HEK293 (cell line): Measurements from ENCODE around the gene COPS2.

Source experiments
- CTCF ChIA-PET: fragments of 350-600 bp; formaldehyde crosslinking; extraction: SDS; loops from one replicate; lab custom pipeline; 2021; ENCODE audit warnings: antibody characterized with exemption; lab: Yijun Ruan, JAX
- POLR2A ChIA-PET: fragments of 300-600 bp; formaldehyde crosslinking; extraction: SDS; loops from one replicate; lab custom pipeline; 2020; ENCODE audit warnings: antibody characterized with exemption, inconsistent platforms; lab: Yijun Ruan, JAX
- H3K27ac ChIP-seq: fragments of 200-500 bp; sonication (Bioruptor generic); 2 replicates; pipeline ENCODE4 v1.5.1; 2014; ENCODE audit warnings: low read depth, low read length, control low read depth, inconsistent platforms; ENCODE audit errors: extremely low read depth
- H3K36me3 ChIP-seq, 2 experiments: fragments of 200-500 bp in 1 of 2; sonication (Bioruptor generic) in 1 of 2; 1 replicate in 1 of 2; 2 replicates in 1 of 2; pipeline ENCODE4 v1.5.1; 2014 to 2017; ENCODE audit warnings: inconsistent platforms in 2 of 2, low read length in 2 of 2; ENCODE audit not compliant: control insufficient read depth in 2 of 2, insufficient read depth in 1 of 2
- H3K4me1 ChIP-seq: fragments of 200-500 bp; sonication (Bioruptor generic); 2 replicates; pipeline ENCODE4 v1.5.1; 2014; ENCODE audit warnings: mild to moderate bottlenecking, low read length, inconsistent platforms; ENCODE audit not compliant: control insufficient read depth, insufficient read depth
- H3K4me3 ChIP-seq: 2 replicates; pipeline ENCODE4 v1.5.1; 2011; ENCODE audit warnings: low read depth, mild to moderate bottlenecking, control low read depth, low read length, moderate library complexity
- H3K9me3 ChIP-seq: fragments of 200-500 bp; sonication (Bioruptor generic); 2 replicates; pipeline ENCODE4 v1.5.1; 2014; ENCODE audit warnings: low read depth, low read length, inconsistent platforms; ENCODE audit not compliant: control insufficient read depth, insufficient read depth
- AEBP2 ChIP-seq: fragments of 450-650 bp; formaldehyde crosslinking; IDR thresholded peaks from 2 replicates; pipeline ENCODE4 v1.5.1; 2016; ENCODE audit warnings: missing biosample characterization, missing genetic modification characterization, borderline replicate concordance
- GFI1B ChIP-seq: fragments of 450-650 bp; formaldehyde crosslinking; IDR thresholded peaks from 2 replicates; pipeline ENCODE4 v1.5.1; 2016; ENCODE audit warnings: missing biosample characterization, missing genetic modification characterization
- GLI2 ChIP-seq: fragments of 450-650 bp; formaldehyde crosslinking; IDR thresholded peaks from 2 replicates; pipeline ENCODE4; 2017; ENCODE audit warnings: missing biosample characterization, missing genetic modification characterization, low read depth, borderline replicate concordance
- GLIS1 ChIP-seq: fragments of 450-650 bp; formaldehyde crosslinking; IDR thresholded peaks from 2 replicates; pipeline ENCODE4 v1.5.1; 2016; ENCODE audit warnings: missing biosample characterization, missing genetic modification characterization
- HOXC10 ChIP-seq: sonication (generic); formaldehyde crosslinking; IDR thresholded peaks from 2 replicates; pipeline ENCODE4 v1.8.1; 2023; ENCODE audit warnings: mild to moderate bottlenecking, missing genetic modification reagents
- KLF1 ChIP-seq: fragments of 450-650 bp; formaldehyde crosslinking; IDR thresholded peaks from 2 replicates; pipeline ENCODE4 v1.5.1; 2016; ENCODE audit warnings: missing biosample characterization, missing genetic modification characterization
- KLF10 ChIP-seq: fragments of 450-650 bp; IDR thresholded peaks from 2 replicates; pipeline ENCODE4 v1.5.1; 2018; ENCODE audit warnings: missing biosample characterization, mild to moderate bottlenecking, missing genetic modification characterization
- OSR2 ChIP-seq: fragments of 450-650 bp; formaldehyde crosslinking; IDR thresholded peaks from 2 replicates; pipeline ENCODE4 v1.5.1; 2016; ENCODE audit warnings: missing biosample characterization, missing genetic modification characterization
- SALL2 ChIP-seq: fragments of 450-650 bp; formaldehyde crosslinking; IDR thresholded peaks from 2 replicates; pipeline ENCODE4 v1.5.0; 2017; ENCODE audit warnings: missing biosample characterization, mild to moderate bottlenecking, missing genetic modification characterization, borderline replicate concordance
- SP7 ChIP-seq: fragments of 450-650 bp; formaldehyde crosslinking; IDR thresholded peaks from 2 replicates; pipeline ENCODE4 v1.5.1; 2016; ENCODE audit warnings: missing biosample characterization, missing genetic modification characterization
- TCF7L2 ChIP-seq: IDR thresholded peaks from 2 replicates; pipeline ENCODE4 v1.6.1; 2011; ENCODE audit warnings: low read depth, mild to moderate bottlenecking, inconsistent platforms, low read length, moderate library complexity, borderline replicate concordance
- WT1 ChIP-seq: fragments of 450-650 bp; formaldehyde crosslinking; IDR thresholded peaks from 2 replicates; pipeline ENCODE4 v1.5.1; 2016; ENCODE audit warnings: missing biosample characterization, missing genetic modification characterization
- ZBTB7A ChIP-seq: fragments of 450-650 bp; formaldehyde crosslinking; IDR thresholded peaks from 2 replicates; pipeline ENCODE4 v1.5.1; 2016; ENCODE audit warnings: low read depth, missing biosample characterization, missing genetic modification characterization
- ZFHX2 ChIP-seq: fragments of 450-650 bp; formaldehyde crosslinking; conservative IDR thresholded peaks from 2 replicates; pipeline ENCODE4 v1.5.1; 2016; ENCODE audit warnings: missing biosample characterization, missing genetic modification characterization
- ZIC2 ChIP-seq: fragments of 450-650 bp; formaldehyde crosslinking; IDR thresholded peaks from 2 replicates; pipeline ENCODE4 v1.5.1; 2016; ENCODE audit warnings: missing biosample characterization, missing genetic modification characterization
- ZNF132 ChIP-seq: fragments of 450-650 bp; formaldehyde crosslinking; IDR thresholded peaks from 2 replicates; pipeline ENCODE4 v1.5.1; 2017; ENCODE audit warnings: missing biosample characterization, missing genetic modification characterization, borderline replicate concordance
- ZNF157 ChIP-seq: fragments of 450-650 bp; formaldehyde crosslinking; IDR thresholded peaks from 2 replicates; pipeline ENCODE4 v1.5.1; 2016; ENCODE audit warnings: missing biosample characterization, missing genetic modification characterization
- ZNF16 ChIP-seq: fragments of 450-650 bp; formaldehyde crosslinking; IDR thresholded peaks from 2 replicates; pipeline ENCODE4 v1.5.1; 2016; ENCODE audit warnings: low read depth, missing biosample characterization, missing genetic modification characterization
- ZNF19 ChIP-seq: fragments of 450-650 bp; formaldehyde crosslinking; IDR thresholded peaks from 2 replicates; pipeline ENCODE4; 2016; ENCODE audit warnings: missing biosample characterization, missing genetic modification characterization, low read depth
- ZNF221 ChIP-seq: fragments of 450-650 bp; formaldehyde crosslinking; IDR thresholded peaks from 2 replicates; pipeline ENCODE4 v1.5.1; 2017; ENCODE audit warnings: missing biosample characterization, missing genetic modification characterization, borderline replicate concordance
- ZNF248 ChIP-seq: fragments of 450-650 bp; formaldehyde crosslinking; IDR thresholded peaks from 2 replicates; pipeline ENCODE4 v1.5.1; 2017; ENCODE audit warnings: missing biosample characterization, missing genetic modification characterization
- ZNF324 ChIP-seq: fragments of 450-650 bp; formaldehyde crosslinking; IDR thresholded peaks from 2 replicates; pipeline ENCODE4 v1.5.1; 2016; ENCODE audit warnings: missing biosample characterization, missing genetic modification characterization
- ZNF366 ChIP-seq: fragments of 450-650 bp; formaldehyde crosslinking; conservative IDR thresholded peaks from 2 replicates; pipeline ENCODE4 v1.5.1; 2016; ENCODE audit warnings: missing biosample characterization, missing genetic modification characterization
- ZNF433 ChIP-seq: fragments of 450-650 bp; formaldehyde crosslinking; IDR thresholded peaks from 2 replicates; pipeline ENCODE4 v1.5.1; 2016; ENCODE audit warnings: missing biosample characterization, missing genetic modification characterization, low read depth
- ZNF596 ChIP-seq: fragments of 450-650 bp; IDR thresholded peaks from 2 replicates; pipeline ENCODE4 v1.5.0; 2018; ENCODE audit warnings: missing biosample characterization, mild to moderate bottlenecking, missing genetic modification characterization, moderate library complexity
- ZNF626 ChIP-seq: fragments of 450-650 bp; sonication (Bioruptor Pico); formaldehyde crosslinking; IDR thresholded peaks from 2 replicates; pipeline ENCODE4 v1.5.1; 2018; ENCODE audit warnings: missing biosample characterization, missing genetic modification characterization, inconsistent platforms
- ZNF747 ChIP-seq: fragments of 450-650 bp; formaldehyde crosslinking; IDR thresholded peaks from 2 replicates; pipeline ENCODE4 v1.5.1; 2016; ENCODE audit warnings: missing biosample characterization, missing genetic modification characterization
- ZNF830 ChIP-seq: fragments of 450-650 bp; IDR thresholded peaks from 2 replicates; pipeline ENCODE4 v1.5.0; 2018; ENCODE audit warnings: missing biosample characterization, missing genetic modification characterization, low read depth, mild to moderate bottlenecking, moderate library complexity
- ZNF843 ChIP-seq: fragments of 450-650 bp; formaldehyde crosslinking; IDR thresholded peaks from 2 replicates; pipeline ENCODE4 v1.5.1; 2016; ENCODE audit warnings: missing biosample characterization, missing genetic modification characterization
- TF ChIP-seq, protein P1 (sequence below): fragments of 450-650 bp; IDR thresholded peaks from 2 replicates; pipeline ENCODE4 v1.5.1; 2018; ENCODE audit warnings: missing biosample characterization, mild to moderate bottlenecking, missing genetic modification characterization
- TF ChIP-seq, protein P2 (sequence below): fragments of 450-650 bp; formaldehyde crosslinking; IDR thresholded peaks from 2 replicates; pipeline ENCODE4 v1.5.1; 2016; ENCODE audit warnings: missing biosample characterization, missing genetic modification characterization
- TF ChIP-seq, protein P3 (sequence below): fragments of 450-650 bp; formaldehyde crosslinking; IDR thresholded peaks from 2 replicates; pipeline ENCODE4 v1.5.1; 2016; ENCODE audit warnings: missing biosample characterization, missing genetic modification characterization

Gene COPS2

DNA sequence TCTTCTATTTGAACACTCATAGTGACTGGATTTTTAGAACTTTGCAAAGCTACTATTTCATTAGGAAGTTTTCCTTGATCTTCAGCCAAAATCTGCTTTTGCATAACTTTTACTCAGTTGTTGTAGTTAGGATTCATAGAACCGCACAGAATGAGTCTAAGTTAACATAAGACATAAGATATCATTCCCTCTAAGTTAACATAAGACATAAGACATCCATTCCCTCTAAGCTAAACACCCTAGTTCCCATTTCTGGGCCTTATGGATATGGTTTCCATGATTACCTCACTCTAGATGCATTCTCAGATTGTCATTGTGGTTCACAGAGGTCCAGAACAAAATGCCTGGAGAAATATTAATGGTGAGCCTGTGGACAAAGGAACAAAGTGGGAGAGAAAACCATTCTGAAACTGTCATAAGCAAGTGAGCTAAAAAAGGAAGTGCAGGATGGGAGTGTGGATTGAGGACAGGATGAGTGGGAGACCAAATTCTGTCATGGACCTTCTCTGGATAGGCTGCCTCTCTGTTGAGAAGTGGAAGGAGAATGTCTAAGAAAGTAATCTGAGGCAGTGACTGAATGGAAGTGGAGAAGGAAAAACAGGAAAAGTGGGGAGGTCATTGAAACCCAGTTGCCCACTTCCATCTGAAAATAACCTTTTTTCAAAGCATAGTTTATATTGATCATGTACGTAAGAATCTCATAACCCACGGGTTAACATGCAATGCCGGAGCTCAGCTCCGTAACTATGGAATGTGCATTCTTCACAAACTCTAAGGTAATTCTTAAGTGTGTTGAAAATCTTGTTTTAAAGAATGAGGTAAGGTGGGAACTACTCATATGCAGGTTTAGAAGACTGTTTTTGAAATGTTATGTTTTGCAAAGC, 71.8 kb downstream of the COPS2 start:
- ChIA-PET POLR2A (no interaction called here), CTCF (no interaction called here)
- H3K36me3 ChIP-seq, result no peaks in the 10 kb centered on the region
- 0 out of 2 replicates have a peak, but pooled peaks cover 3% of the 10 kb centered on the region for H3K4me1 ChIP-seq
- no peaks in the 10 kb centered on the region for H3K9me3 ChIP-seq
- no peak overlapping the region for H3K27ac ChIP-seq
- no peak for TF ChIP-seq ZIC2 (tag by site-specific recombination)
- TF ChIP-seq ZNF366 (tag by site-specific recombination), result no peak
- no peak for TF ChIP-seq TCF7L2
- TF ChIP-seq GFI1B (tag by site-specific recombination), result no peak
- TF ChIP-seq ZNF157, result no peak
- no peak for TF ChIP-seq WT1 (tag by site-specific recombination)
- TF ChIP-seq GLI2 (tag by site-specific recombination), result no peak
- no peak for TF ChIP-seq SP7 (tag by site-specific recombination)
- no peak for TF ChIP-seq OSR2
- no peak for TF ChIP-seq ZNF596 (tag by site-specific recombination)
- TF ChIP-seq ZBTB7A (tag by site-specific recombination), result no peak
- no peak for TF ChIP-seq ZNF132 (tag by site-specific recombination)
- no peak for TF ChIP-seq AEBP2 (tag by site-specific recombination)
- TF ChIP-seq ZNF747, result no peak
- no peak for TF ChIP-seq ZNF324 (tag by site-specific recombination)
- TF ChIP-seq ZNF843 (tag by site-specific recombination), result no peak
- no peak for TF ChIP-seq SALL2 (tag by site-specific recombination)
- TF ChIP-seq KLF1 (tag by site-specific recombination), result no peak
- TF ChIP-seq ZNF221 (tag by site-specific recombination), result no peak
- no peak for TF ChIP-seq ZNF16
- no peak overlapping the region for H3K4me3 ChIP-seq

DNA sequence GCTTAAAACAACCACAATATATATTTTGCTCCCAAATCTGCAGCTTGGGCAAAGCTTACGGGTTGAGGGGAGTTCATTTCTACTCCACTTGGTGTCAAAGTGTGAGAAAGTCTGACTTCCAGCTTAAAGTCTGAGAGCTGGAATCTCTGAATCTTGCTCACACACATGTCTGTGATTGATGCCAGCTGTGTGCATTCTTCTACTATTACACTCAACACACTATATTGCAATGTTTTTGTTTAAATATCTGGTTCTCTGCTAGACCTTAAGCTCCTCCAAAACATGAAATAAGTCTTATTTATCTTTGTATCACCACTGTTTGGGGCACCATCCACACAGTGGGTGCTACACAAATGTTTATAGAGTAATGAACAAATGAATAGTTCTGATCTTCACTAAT, 72.4 kb downstream of the COPS2 start:
- CTCF ChIA-PET, result no interaction called here
- Histone ChIP-seq H3K36me3 (no peaks in the 10 kb centered on the region), H3K27ac (no peak overlapping the region), H3K9me3 (no peaks in the 10 kb centered on the region), H3K4me1 (0 out of 2 replicates have a peak, but pooled peaks cover 3% of the 10 kb centered on the region), H3K4me3 (no peak overlapping the region)
- POLR2A ChIA-PET, result no interaction called here
- no peak for TF ChIP-seq ZNF433
- no peak for TF ChIP-seq HOXC10 (CRISPR knock-in tag)
- no peak for TF ChIP-seq ZNF248 (tag by site-specific recombination)
- TF ChIP-seq, protein P1, sequence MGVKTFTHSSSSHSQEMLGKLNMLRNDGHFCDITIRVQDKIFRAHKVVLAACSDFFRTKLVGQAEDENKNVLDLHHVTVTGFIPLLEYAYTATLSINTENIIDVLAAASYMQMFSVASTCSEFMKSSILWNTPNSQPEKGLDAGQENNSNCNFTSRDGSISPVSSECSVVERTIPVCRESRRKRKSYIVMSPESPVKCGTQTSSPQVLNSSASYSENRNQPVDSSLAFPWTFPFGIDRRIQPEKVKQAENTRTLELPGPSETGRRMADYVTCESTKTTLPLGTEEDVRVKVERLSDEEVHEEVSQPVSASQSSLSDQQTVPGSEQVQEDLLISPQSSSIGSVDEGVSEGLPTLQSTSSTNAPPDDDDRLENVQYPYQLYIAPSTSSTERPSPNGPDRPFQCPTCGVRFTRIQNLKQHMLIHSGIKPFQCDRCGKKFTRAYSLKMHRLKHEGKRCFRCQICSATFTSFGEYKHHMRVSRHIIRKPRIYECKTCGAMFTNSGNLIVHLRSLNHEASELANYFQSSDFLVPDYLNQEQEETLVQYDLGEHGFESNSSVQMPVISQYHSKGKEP (tag by site-specific recombination), result no peak
- TF ChIP-seq SP7 (tag by site-specific recombination), result no peak
- TF ChIP-seq, protein P2, sequence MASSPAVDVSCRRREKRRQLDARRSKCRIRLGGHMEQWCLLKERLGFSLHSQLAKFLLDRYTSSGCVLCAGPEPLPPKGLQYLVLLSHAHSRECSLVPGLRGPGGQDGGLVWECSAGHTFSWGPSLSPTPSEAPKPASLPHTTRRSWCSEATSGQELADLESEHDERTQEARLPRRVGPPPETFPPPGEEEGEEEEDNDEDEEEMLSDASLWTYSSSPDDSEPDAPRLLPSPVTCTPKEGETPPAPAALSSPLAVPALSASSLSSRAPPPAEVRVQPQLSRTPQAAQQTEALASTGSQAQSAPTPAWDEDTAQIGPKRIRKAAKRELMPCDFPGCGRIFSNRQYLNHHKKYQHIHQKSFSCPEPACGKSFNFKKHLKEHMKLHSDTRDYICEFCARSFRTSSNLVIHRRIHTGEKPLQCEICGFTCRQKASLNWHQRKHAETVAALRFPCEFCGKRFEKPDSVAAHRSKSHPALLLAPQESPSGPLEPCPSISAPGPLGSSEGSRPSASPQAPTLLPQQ (tag by site-specific recombination), result no peak
- no peak for TF ChIP-seq ZNF830
- no peak for TF ChIP-seq ZNF626 (tag by site-specific recombination)
- no peak for TF ChIP-seq GLIS1
- TF ChIP-seq ZFHX2, result no peak
- TF ChIP-seq ZBTB7A (tag by site-specific recombination), result no peak
- no peak for TF ChIP-seq ZNF19 (tag by site-specific recombination)
- TF ChIP-seq, protein P3, sequence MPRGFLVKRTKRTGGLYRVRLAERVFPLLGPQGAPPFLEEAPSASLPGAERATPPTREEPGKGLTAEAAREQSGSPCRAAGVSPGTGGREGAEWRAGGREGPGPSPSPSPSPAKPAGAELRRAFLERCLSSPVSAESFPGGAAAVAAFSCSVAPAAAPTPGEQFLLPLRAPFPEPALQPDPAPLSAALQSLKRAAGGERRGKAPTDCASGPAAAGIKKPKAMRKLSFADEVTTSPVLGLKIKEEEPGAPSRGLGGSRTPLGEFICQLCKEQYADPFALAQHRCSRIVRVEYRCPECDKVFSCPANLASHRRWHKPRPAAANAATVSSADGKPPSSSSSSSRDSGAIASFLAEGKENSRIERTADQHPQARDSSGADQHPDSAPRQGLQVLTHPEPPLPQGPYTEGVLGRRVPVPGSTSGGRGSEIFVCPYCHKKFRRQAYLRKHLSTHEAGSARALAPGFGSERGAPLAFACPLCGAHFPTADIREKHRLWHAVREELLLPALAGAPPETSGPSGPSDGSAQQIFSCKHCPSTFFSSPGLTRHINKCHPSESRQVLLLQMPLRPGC (tag by site-specific recombination), result no peak
- TF ChIP-seq KLF10 (tag by site-specific recombination), result no peak
